CD14-positive monocyte (primary cell): ENCODE results near the gene RPL37. TPM values are rescaled to one million over a fixed set of nuclear protein-coding genes. Genes with fewer than 3 reads are reported as not detected.
A peak's percentile ranks its signal among the peaks of the same experiment; 100 is the strongest.

Source experiments
- DNase-seq, 3 donors: peaks; one replicate each; pipeline ENCODE4 v3.0.0-alpha.2; 2011 to 2022
- H2AFZ ChIP-seq: 2 replicates; pipeline ENCODE4 v1.6.0; 2012; ENCODE audit warnings: mild to moderate bottlenecking, low read depth, low read length, inconsistent platforms; ENCODE audit not compliant: insufficient read depth, poor library complexity, severe bottlenecking
- H3K27ac ChIP-seq, 2 donors: 1 replicate in 1 of 2; 2 replicates in 1 of 2; pipeline ENCODE4 v1.5.1; 2012 to 2013; ENCODE audit warnings: low read length in 2 of 2, control low read depth in 1 of 2, inconsistent platforms in 1 of 2, low read depth in 1 of 2, mild to moderate bottlenecking in 1 of 2
- H3K27me3 ChIP-seq, 2 donors: one replicate each; pipeline versions ENCODE4 v1.6.0 to v1.6.1; 2011 to 2013; ENCODE audit warnings: low read length in 2 of 2; ENCODE audit not compliant: control insufficient read depth in 2 of 2, insufficient read depth in 2 of 2
- H3K36me3 ChIP-seq, 2 donors: replicated peaks in 1 of 2; 1 replicate in 1 of 2; 2 replicates in 1 of 2; pipeline versions ENCODE4 v1.5.1 to v1.6.1; 2012 to 2013; ENCODE audit warnings: low read length in 2 of 2, control low read depth in 1 of 2, inconsistent platforms in 1 of 2, mild to moderate bottlenecking in 1 of 2; ENCODE audit not compliant: insufficient read depth in 2 of 2, control insufficient read depth in 1 of 2
- H3K4me1 ChIP-seq, 2 donors: 1 replicate in 1 of 2; 2 replicates in 1 of 2; pipeline versions ENCODE4 v1.5.1 to v1.6.1; 2012 to 2013; ENCODE audit warnings: low read length in 2 of 2, control low read depth in 1 of 2, inconsistent platforms in 1 of 2, mild to moderate bottlenecking in 1 of 2, moderate library complexity in 1 of 2; ENCODE audit not compliant: insufficient read depth in 2 of 2, control insufficient read depth in 1 of 2
- H3K4me2 ChIP-seq: replicated peaks from 2 replicates; pipeline ENCODE3; 2012; ENCODE audit warnings: low read length, moderate library complexity, mild to moderate bottlenecking; ENCODE audit not compliant: poor library complexity, severe bottlenecking; ENCODE audit errors: extremely low read depth
- H3K4me3 ChIP-seq, 3 experiments: fragments of 200-600 bp in 1 of 3; sonication (generic) in 1 of 3; replicated peaks in 1 of 3; 1 replicate in 2 of 3; 2 replicates in 1 of 3; pipeline ENCODE4 v1.5.1; 2011 to 2013; ENCODE audit warnings: low read length in 3 of 3, mild to moderate bottlenecking in 3 of 3, control low read depth in 2 of 3, low read depth in 2 of 3, inconsistent platforms in 1 of 3, moderate library complexity in 1 of 3
- H3K79me2 ChIP-seq: 2 replicates; pipeline ENCODE4 v1.6.0; 2012; ENCODE audit warnings: mild to moderate bottlenecking, control low read depth, inconsistent platforms, low read length, moderate library complexity; ENCODE audit not compliant: insufficient read depth
- H3K9ac ChIP-seq: 2 replicates; pipeline ENCODE4 v1.6.0; 2017; ENCODE audit warnings: low read length, mild to moderate bottlenecking; ENCODE audit not compliant: insufficient read depth, poor library complexity, severe bottlenecking
- H3K9me3 ChIP-seq, 2 donors: replicated peaks in 1 of 2; 1 replicate in 1 of 2; 2 replicates in 1 of 2; pipeline versions ENCODE4 v1.5.1 to v1.6.1; 2012 to 2013; ENCODE audit warnings: low read length in 2 of 2, control low read depth in 1 of 2; ENCODE audit not compliant: control insufficient read depth in 1 of 2, insufficient read depth in 1 of 2
- H4K20me1 ChIP-seq: 2 replicates; pipeline ENCODE4 v1.6.0; 2012; ENCODE audit warnings: mild to moderate bottlenecking, low read length, control low read depth, moderate library complexity; ENCODE audit not compliant: insufficient read depth
- H3K27ac Mint-ChIP-seq, 7 donors: one replicate each; pipeline ENCODE4 v1.8.0; 2020; ENCODE audit warnings: mild to moderate bottlenecking in 7 of 7, mixed read lengths in 7 of 7, moderate library complexity in 6 of 7, inconsistent platforms in 2 of 7
- H3K27me3 Mint-ChIP-seq, 3 donors: one replicate each; pipeline ENCODE4 v1.8.0; 2021 to 2022; ENCODE audit warnings: low read depth in 3 of 3, mild to moderate bottlenecking in 3 of 3, mixed read lengths in 3 of 3, moderate library complexity in 3 of 3, inconsistent platforms in 1 of 3
- H3K36me3 Mint-ChIP-seq, 2 donors: one replicate each; pipeline ENCODE4 v1.8.0; 2020; ENCODE audit warnings: mixed read lengths in 2 of 2, inconsistent platforms in 1 of 2, mild to moderate bottlenecking in 1 of 2
- H3K4me1 Mint-ChIP-seq: one replicate; pipeline ENCODE4 v1.8.0; 2020; ENCODE audit warnings: mild to moderate bottlenecking, mixed read lengths
- H3K4me3 Mint-ChIP-seq, 2 donors: one replicate each; pipeline ENCODE4 v1.8.0; 2020; ENCODE audit warnings: mild to moderate bottlenecking in 2 of 2, mixed read lengths in 2 of 2, moderate library complexity in 1 of 2
- H3K9me3 Mint-ChIP-seq, 7 donors: one replicate each; pipeline ENCODE4 v1.8.0; 2020 to 2022; ENCODE audit warnings: mixed read lengths in 7 of 7, mild to moderate bottlenecking in 6 of 7, moderate library complexity in 6 of 7, inconsistent platforms in 2 of 7
- CTCF ChIP-seq: fragments of 200-600 bp; IDR thresholded peaks from one replicate; pipeline ENCODE4 v1.8.0; 2022; ENCODE audit warnings: antibody characterized with exemption, mild to moderate bottlenecking
- WGBS: methylation state at CpG from one replicate; pipeline ENCODE4 v1.1.5; 2013; ENCODE audit warnings: missing lambda C conversion rate; ENCODE audit not compliant: insufficient coverage; 5-methylcytosine and 5-hydroxymethylcytosine counted together
- intact Hi-C, 2 donors: fragments of 100-400 bp; cut with micrococcal nuclease; formaldehyde crosslinking; loops; one replicate each; pipeline versions ENCODE4 v1.15.0 to v1.15.1; 2023
- polyA plus RNA-seq, 3 donors: library from polyadenylated mRNA; depleted of rRNA in 1 of 3; unstranded in 2 of 3; stranded (reverse) in 1 of 3; fragments of 300-500 nt in 2 of 3; fragments of >200 nt in 1 of 3; fragmentation: Illumina TruSeq in 2 of 3; gene quantifications; 1 replicate in 2 of 3; 2 replicates in 1 of 3; pipeline ENCODE4 v1.2.3, GENCODE V29; 2012 to 2021

The RPL37 gene
- polyA plus RNA-seq, 3 donors, result 87.9 to 813 (median 738) TPM

- Histone ChIP-seq H4K20me1 (no peaks in the 10 kb centered on the region), H3K9me3 (peaks cover 3 to 4% of the 10 kb centered on the region in 2 donors), H3K9ac (no peak overlapping the region), H3K27ac (no peak overlapping the region), H3K4me3 (no peak overlapping the region), H3K4me2 (no peak overlapping the region), H3K27me3 (no peaks in the 10 kb centered on the region), H2AFZ (no peak overlapping the region), H3K79me2 (no peaks in the 10 kb centered on the region), H3K36me3 (no peaks in the 10 kb centered on the region), H3K4me1 (no peaks in the 10 kb centered on the region)
- Mint-ChIP-seq H3K27ac (no peak overlapping the region), H3K4me3 (no peak overlapping the region), H3K9me3 (peaks cover 3 to 11% (median 6%) of the 10 kb centered on the region in 7 donors), H3K36me3 (no peaks in the 10 kb centered on the region), H3K4me1 (peaks cover 3% of the 10 kb centered on the region), H3K27me3 (peaks cover 0 to 3% (median 0%) of the 10 kb centered on the region in 3 donors)
- intact Hi-C loops, result no loop called here
- DNase-seq, result no peak
- 94% methylated on average over 4 of the region's 4 CpGs for WGBS
- no peak for TF ChIP-seq CTCF
Measured at GRCh38 chr5:40882291-40882690, 47.3 kb upstream of the RPL37 start.

DNA sequence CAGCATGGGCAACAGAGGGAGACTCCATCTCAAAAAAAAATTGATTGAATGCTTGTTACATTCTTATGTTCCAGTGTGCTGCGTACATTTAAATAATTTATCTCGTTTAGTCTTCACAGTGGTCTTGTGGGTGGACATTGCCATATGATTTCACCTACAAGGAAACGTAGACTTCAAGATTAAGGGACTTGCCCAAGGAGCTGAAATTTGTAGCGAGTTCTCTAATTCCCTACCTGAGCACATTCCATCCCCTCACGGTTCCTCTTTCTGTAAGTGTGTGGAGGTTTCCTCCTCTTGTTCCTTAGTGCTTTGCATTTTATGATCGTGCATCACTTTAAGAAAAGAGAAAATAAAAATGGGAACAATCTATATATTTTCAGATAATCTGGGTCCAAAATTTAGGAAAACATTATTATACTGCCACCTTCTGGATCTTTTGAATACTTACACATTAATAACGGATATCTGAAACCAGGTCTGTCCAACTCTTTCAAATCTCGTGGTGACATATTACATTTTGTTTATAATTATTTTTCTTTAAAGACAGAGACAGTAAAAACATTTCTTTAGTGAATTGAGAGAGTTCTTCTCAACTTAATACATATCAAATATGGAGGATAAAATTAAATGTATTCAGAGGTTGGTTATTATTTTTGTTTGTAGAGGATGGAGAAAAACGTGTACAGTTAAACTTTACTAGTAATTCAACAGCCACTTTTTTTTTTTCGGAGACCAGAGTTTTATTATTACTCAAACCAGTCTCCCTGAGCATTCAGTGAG is 44.3 kb upstream of the RPL37 start:
- WGBS, result 40% methylated on average over 1 of the region's 10 CpGs
- Histone ChIP-seq H3K9ac (no peak overlapping the region), H4K20me1 (no peaks in the 10 kb centered on the region), H3K4me1 (no peaks in the 10 kb centered on the region), H3K36me3 (no peaks in the 10 kb centered on the region), H3K4me3 (no peak overlapping the region), H2AFZ (no peak overlapping the region), H3K4me2 (peak overlapping the region; percentile 4), H3K79me2 (no peaks in the 10 kb centered on the region), H3K27me3 (no peaks in the 10 kb centered on the region), H3K27ac (no peak overlapping the region), H3K9me3 (peaks cover 3 to 6% of the 10 kb centered on the region in 2 donors)
- peak in 1 of 3 donors; percentile 38 for DNase-seq
- peaks cover 0 to 3% (median 0%) of the 10 kb centered on the region in 3 donors for H3K27me3 Mint-ChIP-seq
- peaks cover 3 to 16% (median 7%) of the 10 kb centered on the region in 7 donors for H3K9me3 Mint-ChIP-seq
- no peak overlapping the region for H3K27ac Mint-ChIP-seq
- H3K4me1 Mint-ChIP-seq, result peaks cover 3% of the 10 kb centered on the region
- H3K36me3 Mint-ChIP-seq, result no peaks in the 10 kb centered on the region
- peak; percentile 77 for TF ChIP-seq CTCF
- no peak overlapping the region for H3K4me3 Mint-ChIP-seq
- intact Hi-C loops, result loop anchor here in 1 of 2 donors (10.0 kb wide), 1 partner anchor 1165 kb away; no protein-coding TSS in a partner anchor
